GM19035 (cell line): ENCODE data around the gene SERPINB5.
"Not testable (repeated sequence)": the region's sequence is repeated elsewhere in the genome, so short reads cannot be mapped to it uniquely, and the experiment has no call there.

Source experiments
- ATAC-seq: cut with Tn5 transposase; IDR thresholded peaks from one replicate; pipeline ENCODE4 v1.9.1; 2021; ENCODE audit not compliant: unreplicated experiment

Gene SERPINB5

GRCh38 chr18:63476668-63477067, at the start of gene SERPINB5:
TSS of gene SERPINB5 (plus strand) at chr18:63476958. CDS start at chr18:63484429, 7,471 bp downstream.
- ATAC-seq: no peak

DNA sequence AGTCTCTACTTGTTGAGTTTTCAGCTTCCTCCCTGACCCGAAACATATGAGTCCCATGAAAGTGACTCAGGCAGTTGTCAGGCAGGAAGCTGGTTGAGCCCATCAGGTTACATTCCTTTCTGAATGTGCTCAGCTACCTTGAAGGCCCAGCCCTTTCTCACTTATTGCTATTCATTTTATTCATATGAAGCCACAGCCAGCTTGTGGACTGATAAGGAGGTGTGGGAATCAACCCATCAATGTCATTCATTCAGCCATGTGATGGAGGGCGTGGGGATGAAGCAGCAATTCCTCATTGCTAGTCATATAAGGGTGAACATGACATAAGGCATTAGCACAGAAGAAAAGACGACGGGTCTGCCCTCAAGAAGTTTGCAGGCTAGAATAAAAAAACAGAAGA, 49.2 kb upstream of the SERPINB5 start:
- no peak for ATAC-seq

DNA sequence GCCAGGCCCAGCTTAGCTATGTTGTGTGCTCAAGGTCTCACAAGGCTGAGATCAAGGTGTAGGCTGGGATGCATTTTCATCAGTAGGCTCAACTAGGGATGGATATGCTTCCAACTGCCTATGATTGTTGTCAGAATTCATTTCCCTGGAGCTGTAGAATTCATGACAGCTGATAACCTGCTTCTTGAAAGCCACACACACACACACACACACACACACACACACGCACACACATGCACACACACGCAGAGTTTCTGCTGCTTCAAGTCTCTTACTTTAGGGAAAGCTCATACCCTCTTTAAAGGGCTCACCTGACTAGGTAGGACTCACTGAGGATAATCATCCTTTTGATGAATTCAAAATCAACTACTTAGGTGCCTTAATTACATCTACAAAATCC, 46.2 kb upstream of the SERPINB5 start:
- no peak for ATAC-seq

DNA sequence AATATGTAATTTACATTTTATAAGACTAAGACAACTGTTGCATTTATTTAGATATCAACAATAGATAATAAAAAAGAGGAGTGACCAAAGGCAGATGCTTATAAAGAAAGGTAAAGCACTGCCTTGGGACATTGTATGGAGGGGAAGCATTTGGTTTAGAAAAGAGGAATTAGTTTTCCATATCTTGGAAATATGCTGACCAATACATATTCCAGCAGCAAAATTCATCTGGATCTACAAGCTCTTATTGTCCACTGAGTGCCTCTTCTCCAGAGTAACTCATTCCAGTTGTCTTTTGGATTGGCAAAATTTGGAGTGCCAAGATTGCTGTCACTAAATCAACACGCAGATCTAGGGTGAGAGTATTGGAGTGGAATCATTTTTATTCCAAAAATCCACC, 45.6 kb upstream of the SERPINB5 start:
- ATAC-seq: no peak

DNA sequence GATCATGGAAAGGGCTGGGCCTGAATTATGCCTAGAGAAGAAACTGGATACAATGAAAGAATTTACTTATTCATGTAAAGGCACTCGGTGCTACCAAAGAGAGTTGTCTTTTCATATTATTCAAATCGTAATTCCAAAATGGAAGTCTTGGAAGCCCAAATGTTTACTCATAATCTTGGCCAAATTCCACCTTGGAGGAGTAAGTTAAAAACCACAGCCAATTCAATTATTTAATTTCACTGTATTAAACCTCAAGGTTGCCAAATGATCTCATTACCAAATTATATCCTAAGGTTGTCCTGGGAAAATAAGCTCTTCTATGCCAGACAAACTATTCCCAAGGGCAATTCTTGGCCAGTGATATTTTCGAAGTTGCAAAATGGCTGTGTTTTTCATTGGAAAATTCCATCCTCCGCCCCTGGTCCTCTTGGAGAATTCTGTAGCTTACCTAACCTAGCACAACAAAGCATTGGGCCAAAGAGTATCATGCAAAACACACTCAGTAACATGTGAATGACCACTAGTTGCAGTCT, 43.4 kb upstream of the SERPINB5 start:
- no peak for ATAC-seq

DNA sequence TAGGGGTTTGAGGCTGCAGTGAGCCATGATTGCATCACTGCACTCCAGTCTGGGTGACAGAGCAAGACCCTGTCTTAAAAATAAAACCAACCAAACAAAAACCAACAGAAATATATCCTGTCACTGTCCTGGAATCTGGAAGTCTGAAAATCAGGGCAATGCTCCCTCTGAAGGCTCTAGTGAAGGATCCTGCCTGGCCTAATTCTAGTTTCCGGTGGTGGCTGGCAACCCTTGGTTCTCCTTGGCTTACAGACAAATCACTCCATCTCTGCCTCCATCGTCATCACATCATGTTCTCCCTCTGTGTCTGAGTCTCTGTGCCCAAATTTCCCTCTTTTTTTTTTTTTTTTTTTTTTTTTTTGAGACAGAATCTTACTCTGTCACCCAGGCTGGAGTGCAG, 38.6 kb upstream of the SERPINB5 start:
- ATAC-seq: no peak

DNA sequence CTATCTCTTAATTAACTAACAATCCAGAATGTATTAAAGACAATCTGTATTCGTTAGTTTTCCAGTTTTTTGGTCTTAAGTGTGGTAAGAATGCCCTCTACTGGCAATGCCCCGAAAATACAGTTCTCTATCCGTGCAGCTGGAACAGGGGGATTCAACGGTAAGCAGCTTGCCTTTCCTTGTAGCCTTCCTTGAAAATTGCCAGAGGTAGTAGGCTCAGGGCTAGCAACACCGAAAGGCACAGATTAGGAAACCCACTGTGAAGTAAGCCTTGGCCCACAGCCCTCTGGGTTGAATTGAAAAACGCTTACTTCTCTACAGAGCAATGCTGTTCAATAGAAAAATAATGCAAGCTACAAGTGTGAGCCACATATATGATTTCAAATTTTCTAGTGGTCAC, 37.4 kb upstream of the SERPINB5 start:
- no peak for ATAC-seq

GRCh38 chr18:63440219-63440618, 36.5 kb upstream of the SERPINB5 start:
- ATAC-seq: no peak

- ATAC-seq: no peak
Observed at GRCh38 chr18:63440881-63441280, 35.9 kb upstream of the SERPINB5 start.

DNA sequence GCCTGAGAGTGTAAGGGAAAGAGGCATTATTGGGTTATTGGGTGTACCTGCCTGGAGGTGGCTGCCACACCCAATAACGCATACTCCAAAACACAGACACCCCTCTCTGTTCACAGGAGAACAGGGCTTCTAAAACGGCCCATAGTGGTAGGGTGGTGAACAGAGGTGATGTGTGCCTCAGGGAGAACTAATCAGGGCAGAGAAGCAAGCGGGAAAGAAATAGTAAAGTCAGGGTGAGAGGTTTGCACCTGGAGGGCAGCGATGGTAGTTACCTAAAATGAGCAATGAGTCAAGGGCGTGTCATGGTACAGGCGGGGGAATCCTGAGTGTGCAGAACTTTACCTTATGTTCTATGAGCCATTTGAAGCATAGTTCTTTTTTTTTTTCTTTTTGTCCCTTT, 32.9 kb upstream of the SERPINB5 start:
- no peak for ATAC-seq

GRCh38 chr18:63444580-63444979, 32.2 kb upstream of the SERPINB5 start:
- no peak for ATAC-seq

GRCh38 chr18:63445037-63445436, 31.7 kb upstream of the SERPINB5 start:
- ATAC-seq: no peak

DNA sequence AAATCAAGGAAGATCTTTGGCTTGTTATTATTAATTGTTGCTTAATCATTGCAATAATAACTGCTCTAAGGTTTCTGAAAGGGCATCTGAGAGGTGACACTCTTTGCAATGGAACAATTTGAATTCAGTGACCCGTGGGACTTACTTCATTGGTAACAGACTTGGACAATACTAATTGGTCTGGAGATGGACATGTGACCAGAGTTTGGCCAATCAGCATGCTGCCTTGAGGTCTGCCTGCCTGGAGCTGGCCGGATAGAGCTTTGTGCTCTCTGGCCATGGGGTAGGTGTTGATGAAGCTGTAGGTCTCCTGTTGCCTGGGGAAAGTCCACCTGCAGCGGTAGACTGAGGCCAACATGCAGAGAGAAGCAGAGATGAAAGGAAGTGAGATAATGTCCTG, 30.5 kb upstream of the SERPINB5 start:
- no peak for ATAC-seq

DNA sequence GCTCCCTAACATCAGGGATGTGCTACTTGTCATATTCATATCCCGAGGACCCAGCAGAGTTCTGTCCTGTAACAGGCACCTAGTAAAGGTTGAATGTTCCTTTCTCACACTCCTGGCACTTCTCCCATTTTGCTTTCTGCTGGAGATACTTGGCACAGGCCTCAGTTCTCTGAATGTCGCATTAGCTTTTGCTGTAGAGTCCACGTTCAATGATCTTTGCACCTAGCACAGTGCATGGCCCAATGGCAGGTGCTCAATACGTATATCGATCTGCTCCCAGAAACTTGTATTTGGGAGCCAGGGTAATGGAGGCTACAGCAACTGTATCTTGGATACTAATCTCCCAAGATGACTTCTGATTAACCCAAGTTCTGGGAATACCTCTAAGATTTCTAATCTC, 29.7 kb upstream of the SERPINB5 start:
- ATAC-seq: no peak

DNA sequence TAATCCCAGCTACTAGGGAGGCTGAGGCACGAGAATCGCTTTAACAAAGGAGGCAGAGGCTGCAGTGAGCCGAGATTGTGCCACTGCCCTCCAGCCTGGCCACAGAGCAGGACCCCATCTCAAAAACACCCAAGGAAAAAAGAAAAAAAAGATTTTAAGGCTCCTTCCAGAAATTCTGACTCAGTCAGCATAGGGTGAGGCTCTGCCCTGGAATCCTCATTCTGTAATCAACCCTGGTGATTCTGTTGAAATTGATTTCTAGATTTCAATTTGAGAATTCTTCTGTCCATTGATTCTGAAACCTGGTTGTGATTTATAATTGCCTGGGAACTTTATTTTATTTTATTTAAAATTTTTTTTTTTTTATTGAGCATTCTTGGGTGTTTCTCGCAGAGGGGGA, 27.3 kb upstream of the SERPINB5 start:
- ATAC-seq: no peak

DNA sequence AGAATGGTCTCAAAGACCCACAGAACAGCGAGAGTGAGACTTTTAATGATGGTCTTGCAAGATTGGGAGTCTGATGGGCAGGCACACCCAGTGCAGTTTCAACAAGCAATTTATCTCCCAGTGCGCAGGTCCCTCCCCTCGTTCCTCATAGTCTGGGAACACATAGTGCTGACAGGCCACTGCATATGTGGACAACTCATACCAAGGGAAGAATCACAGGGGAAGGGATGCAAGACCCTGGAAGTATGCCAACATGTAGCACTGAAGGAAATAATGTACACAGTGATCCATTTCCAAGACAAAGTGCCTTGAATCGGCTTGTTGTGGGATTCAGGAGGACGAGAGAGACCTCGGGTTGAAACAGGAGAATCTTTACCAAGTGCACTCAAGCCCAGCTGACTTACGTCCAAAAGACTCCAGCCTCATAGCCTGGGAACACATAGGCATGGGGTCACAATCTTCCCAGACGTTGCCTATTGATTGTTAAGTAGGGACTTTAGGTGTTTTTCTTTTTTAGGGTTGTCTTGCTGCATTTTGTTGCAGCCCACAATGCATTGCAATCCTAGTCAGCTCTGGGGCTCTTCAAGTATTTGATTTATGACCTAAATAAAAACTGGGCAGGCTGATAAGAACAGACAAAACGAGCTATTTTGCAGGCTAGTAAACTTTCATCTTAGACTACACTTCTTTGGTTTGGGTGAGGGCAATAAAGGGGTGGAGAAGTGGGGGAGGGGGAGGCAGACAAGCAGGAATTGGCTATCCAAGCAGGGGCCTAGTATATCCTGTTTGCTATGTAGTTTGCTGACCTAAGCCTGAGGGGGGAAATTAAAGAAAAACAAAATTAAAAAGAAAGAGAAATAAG, 24.7 kb upstream of the SERPINB5 start:
- no peak for ATAC-seq

DNA sequence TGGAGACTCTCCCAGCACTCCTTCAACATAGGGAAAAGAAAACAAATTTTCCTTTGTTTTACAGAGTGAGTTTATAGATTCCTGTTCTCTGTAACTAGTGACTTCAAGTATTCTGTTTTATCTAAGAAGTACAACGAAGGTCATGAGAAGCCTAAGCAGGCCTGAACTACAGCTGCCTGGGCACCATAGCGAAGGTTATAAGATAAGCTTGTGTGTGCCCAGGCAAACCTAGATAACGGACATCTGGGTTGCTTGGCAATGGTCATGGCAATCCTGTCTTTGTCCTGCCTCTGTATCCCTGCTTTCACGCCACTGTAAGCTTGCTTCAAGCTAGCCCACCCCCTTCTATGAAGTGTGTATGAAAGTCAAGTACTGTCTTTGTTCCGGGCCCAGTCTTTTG, 24.0 kb upstream of the SERPINB5 start:
- ATAC-seq: not testable (repeated sequence)

DNA sequence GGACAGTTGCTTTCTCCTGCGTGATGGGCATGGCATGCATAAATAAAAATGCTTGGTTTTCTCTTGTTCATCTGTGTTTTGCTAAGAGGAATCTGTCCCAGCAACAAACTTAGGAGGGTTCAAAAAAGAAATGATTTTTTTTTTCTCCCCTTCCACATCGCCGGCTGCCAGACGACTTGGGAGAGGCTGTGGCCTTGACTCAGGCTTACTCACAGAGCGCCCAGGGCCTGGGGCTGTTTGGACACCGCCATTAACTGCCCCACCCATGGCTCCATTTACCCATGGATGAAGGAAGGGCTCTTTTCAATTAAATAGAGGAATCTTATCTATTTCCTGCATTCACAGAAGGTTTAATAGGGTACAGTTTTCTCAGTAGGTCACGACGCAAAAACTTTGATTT, 22.3 kb upstream of the SERPINB5 start:
- ATAC-seq: no peak

DNA sequence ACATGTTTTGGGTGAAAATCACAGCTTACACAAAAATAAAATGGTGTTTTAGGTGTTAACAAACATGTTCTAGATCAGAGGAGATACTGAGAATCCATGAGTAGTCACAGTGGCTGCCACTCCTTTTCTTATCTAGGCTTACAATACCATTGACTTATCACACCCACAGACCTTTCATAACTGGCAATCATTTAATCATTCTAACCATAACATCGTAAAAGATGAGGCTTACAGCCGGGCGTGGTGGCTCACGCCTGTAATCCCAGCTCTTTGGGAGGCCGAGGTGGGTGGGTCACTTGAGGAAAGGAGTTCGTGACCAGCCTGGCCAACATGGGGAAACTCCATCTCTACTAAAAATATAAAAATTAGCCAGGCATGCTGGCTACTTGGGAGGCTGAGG, 18.8 kb upstream of the SERPINB5 start:
- ATAC-seq: no peak

GRCh38 chr18:63460414-63460813, 16.3 kb upstream of the SERPINB5 start:
- ATAC-seq: no peak

- ATAC-seq: no peak
Observed at GRCh38 chr18:63464434-63464833, 12.3 kb upstream of the SERPINB5 start.

DNA sequence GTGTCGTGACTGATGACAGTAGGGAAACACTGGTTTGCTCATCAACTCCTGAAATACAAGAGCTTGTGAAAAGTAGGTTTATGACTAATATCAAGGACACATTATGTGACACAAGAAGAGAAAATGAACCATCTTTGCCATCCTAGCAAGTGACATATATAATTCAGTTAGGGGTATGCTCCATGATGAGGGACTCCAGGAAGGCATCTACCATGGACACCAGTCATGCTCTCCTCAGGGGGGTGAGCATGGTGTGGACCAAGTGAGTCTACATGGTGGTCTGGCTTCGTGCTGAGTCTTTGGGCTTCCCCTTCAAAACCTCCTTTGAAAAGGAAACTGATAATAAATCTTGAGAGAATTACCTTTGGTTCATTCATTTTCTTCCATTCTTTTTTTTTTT, 11.7 kb upstream of the SERPINB5 start:
- no peak for ATAC-seq

DNA sequence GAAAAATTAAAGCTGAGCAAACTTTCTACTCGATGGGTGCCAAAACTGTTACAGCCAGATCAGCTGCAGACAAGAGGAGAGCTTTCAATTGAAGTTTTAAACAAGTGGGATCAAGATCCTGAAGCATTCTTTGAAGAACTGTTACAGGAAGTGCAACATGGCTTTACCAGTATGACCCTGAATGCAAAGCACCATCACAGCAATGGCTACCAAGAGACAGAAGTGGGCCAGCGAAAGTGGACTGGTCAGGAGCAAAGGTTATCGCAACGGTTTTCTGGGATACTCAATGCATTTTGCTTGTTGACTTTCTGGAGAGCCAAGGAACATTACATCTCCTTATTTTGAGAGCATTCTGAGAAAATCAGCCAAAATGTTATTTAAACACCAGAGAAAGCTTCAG, 9.1 kb upstream of the SERPINB5 start:
- no peak for ATAC-seq
